ENCODE measurements around the gene BEST1. TPM values are rescaled to one million over a fixed set of nuclear protein-coding genes. Genes with fewer than 3 reads are reported as not detected.

The BEST1 gene
- total RNA-seq, 1 donor from 2014 or later: not detected

DNA sequence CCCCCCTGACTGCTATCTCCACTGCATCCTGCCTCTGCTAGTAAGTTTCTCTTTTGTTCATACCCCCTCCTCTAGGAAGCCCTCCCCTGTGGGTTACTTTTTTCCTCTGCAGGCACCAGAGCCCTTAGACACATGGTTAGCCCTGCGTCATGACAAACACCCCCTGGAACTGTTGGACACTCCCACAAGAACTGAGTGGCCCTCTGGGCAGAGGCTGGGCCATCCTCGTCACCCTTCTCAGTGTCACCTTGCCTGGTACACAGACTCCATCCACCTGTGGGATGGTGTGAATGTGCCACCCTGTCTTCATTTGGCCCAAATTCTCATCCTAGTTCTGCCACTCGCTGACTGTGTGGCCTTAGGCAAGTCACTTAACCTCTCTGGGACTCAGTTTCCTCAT, 28.7 kb upstream of the BEST1 start:
- DNase-seq: no peak
- no peak overlapping the region for H3K4me3 Mint-ChIP-seq
- intact Hi-C loops (cut with micrococcal nuclease): no loop called here
- H3K4me1 Mint-ChIP-seq: peaks cover 7% of the 10 kb centered on the region
- peaks cover 48% of the 10 kb centered on the region for H3K27me3 Mint-ChIP-seq
- H3K9me3 Mint-ChIP-seq: no peaks in the 10 kb centered on the region
- no peaks in the 10 kb centered on the region for H3K36me3 Mint-ChIP-seq (ENCODE audit: low read depth)
- no peak overlapping the region for H3K27ac Mint-ChIP-seq

- no peaks in the 10 kb centered on the region for H3K36me3 Mint-ChIP-seq (ENCODE audit: low read depth)
- no peak for DNase-seq
- H3K4me3 Mint-ChIP-seq: no peak overlapping the region
- peaks cover 7% of the 10 kb centered on the region for H3K4me1 Mint-ChIP-seq
- H3K27ac Mint-ChIP-seq: no peak overlapping the region
- H3K9me3 Mint-ChIP-seq: no peaks in the 10 kb centered on the region
- intact Hi-C loops (cut with micrococcal nuclease): no loop called here
- H3K27me3 Mint-ChIP-seq: peaks cover 47% of the 10 kb centered on the region
Observed at GRCh38 chr11:61922539-61922938, 27.6 kb upstream of the BEST1 start.

- DNase-seq: peak; percentile 49
- intact Hi-C loops (cut with micrococcal nuclease): no loop called here
- Mint-ChIP-seq H3K9me3 (no peaks in the 10 kb centered on the region), H3K4me1 (no peaks in the 10 kb centered on the region), H3K27me3 (peaks cover 38% of the 10 kb centered on the region), H3K27ac (no peak overlapping the region), H3K36me3 (ENCODE audit: low read depth) (no peaks in the 10 kb centered on the region), H3K4me3 (no peak overlapping the region)
Observed at GRCh38 chr11:61923166-61924063, 26.7 kb upstream of the BEST1 start.

- intact Hi-C loops (cut with micrococcal nuclease): no loop called here
- Mint-ChIP-seq H3K4me1 (no peaks in the 10 kb centered on the region), H3K36me3 (ENCODE audit: low read depth) (no peaks in the 10 kb centered on the region), H3K9me3 (no peaks in the 10 kb centered on the region), H3K27me3 (peaks cover 32% of the 10 kb centered on the region), H3K27ac (no peak overlapping the region), H3K4me3 (no peak overlapping the region)
- no peak for DNase-seq
Observed at GRCh38 chr11:61924064-61924455, 26.1 kb upstream of the BEST1 start.

GRCh38 chr11:61925736-61926135, 24.4 kb upstream of the BEST1 start:
- Mint-ChIP-seq H3K27ac (no peak overlapping the region), H3K27me3 (peaks cover 21% of the 10 kb centered on the region), H3K4me1 (no peaks in the 10 kb centered on the region), H3K4me3 (no peak overlapping the region), H3K9me3 (no peaks in the 10 kb centered on the region), H3K36me3 (ENCODE audit: low read depth) (no peaks in the 10 kb centered on the region)
- intact Hi-C loops (cut with micrococcal nuclease): no loop called here
- no peak for DNase-seq

DNA sequence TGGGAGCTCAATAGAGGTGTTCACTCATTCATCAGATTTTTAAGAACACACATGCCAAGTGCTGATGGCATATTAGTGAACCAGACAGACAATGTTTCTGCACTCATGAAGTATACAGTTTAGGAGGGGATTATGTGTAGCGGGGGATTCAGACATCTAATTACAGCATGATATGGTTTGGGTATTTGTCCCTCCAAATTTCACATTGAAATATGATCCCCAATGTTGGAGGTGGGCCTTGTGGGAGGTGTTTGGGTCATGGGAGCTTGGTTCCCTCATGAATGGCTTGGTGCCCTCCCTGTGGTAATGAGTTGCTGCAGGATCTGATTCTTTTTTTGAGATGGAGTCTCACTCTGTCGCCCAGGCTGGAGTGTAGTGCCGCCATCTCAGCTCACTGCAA, 23.9 kb upstream of the BEST1 start:
- peaks cover 22% of the 10 kb centered on the region for H3K27me3 Mint-ChIP-seq
- intact Hi-C loops (cut with micrococcal nuclease): no loop called here
- no peak for DNase-seq
- peaks cover 1% of the 10 kb centered on the region for H3K9me3 Mint-ChIP-seq
- no peak overlapping the region for H3K27ac Mint-ChIP-seq
- no peaks in the 10 kb centered on the region for H3K4me1 Mint-ChIP-seq
- no peaks in the 10 kb centered on the region for H3K36me3 Mint-ChIP-seq (ENCODE audit: low read depth)
- H3K4me3 Mint-ChIP-seq: no peak overlapping the region

DNA sequence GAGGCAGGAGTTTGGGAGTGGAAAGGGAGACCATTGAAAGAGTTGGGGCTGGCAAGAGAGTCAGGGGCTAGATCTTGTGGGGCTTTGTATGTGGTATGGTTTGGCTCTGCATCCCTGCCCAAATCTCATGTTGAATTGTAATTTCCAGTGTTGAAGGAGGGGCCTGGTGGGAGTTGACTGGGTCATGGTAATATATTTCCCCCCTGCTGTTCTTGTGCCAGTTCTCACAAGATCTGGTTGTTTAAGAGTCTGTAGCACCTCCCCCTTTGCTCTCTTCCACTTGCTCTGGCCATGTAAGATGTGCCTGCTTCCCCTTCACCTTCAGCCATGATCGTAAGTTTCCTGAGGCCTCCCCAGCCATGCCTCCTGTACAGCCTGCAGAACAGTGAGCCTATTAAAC, 22.6 kb upstream of the BEST1 start:
- no peak overlapping the region for H3K4me3 Mint-ChIP-seq
- no peak for DNase-seq
- intact Hi-C loops (cut with micrococcal nuclease): no loop called here
- peaks cover 4% of the 10 kb centered on the region for H3K9me3 Mint-ChIP-seq
- H3K4me1 Mint-ChIP-seq: no peaks in the 10 kb centered on the region
- no peak overlapping the region for H3K27ac Mint-ChIP-seq
- H3K36me3 Mint-ChIP-seq (ENCODE audit: low read depth): no peaks in the 10 kb centered on the region
- peaks cover 22% of the 10 kb centered on the region for H3K27me3 Mint-ChIP-seq

GRCh38 chr11:61928606-61929005, 21.5 kb upstream of the BEST1 start:
- Mint-ChIP-seq H3K9me3 (peaks cover 4% of the 10 kb centered on the region), H3K27ac (no peak overlapping the region), H3K4me3 (no peak overlapping the region), H3K27me3 (peaks cover 26% of the 10 kb centered on the region), H3K4me1 (no peaks in the 10 kb centered on the region), H3K36me3 (ENCODE audit: low read depth) (no peaks in the 10 kb centered on the region)
- DNase-seq: no peak
- intact Hi-C loops (cut with micrococcal nuclease): no loop called here

DNA sequence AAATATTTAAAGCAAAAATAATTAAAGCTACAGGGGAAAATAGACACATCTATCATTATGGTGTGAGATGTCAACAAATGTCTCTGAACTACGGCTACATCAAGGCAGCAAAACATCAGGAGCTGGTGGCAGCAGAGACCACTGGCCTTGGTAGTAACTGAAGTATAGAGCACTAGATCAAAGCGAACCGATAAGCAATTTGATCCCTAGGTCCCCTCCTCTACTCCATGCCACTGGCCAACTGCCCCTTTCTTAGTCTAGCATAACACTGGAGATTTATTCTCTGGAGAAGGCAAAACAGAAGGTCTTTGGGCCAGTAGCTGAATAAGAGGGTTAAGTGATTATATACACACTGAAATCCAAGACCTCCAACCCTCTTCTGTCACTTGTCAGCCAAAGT, 19.2 kb upstream of the BEST1 start:
- no peaks in the 10 kb centered on the region for H3K4me1 Mint-ChIP-seq
- H3K4me3 Mint-ChIP-seq: no peak overlapping the region
- peaks cover 6% of the 10 kb centered on the region for H3K9me3 Mint-ChIP-seq

DNA sequence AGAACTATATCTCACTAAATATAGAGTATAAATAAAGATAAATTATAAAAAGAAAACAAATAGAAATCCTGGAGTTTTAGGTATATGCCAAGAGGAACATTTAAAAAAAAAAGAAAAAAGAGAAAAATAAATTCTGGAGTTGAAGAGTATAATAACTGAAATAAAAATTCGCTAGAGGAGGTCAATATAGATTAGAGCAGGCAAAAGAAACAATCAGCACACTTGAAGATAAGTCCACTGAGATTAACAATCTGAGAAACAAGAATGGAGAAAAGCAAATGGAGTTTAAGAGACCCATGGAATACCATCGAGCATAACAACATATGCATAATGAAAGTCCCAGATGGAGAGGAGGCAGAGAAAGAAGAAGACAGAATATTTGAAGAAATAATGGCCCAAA, 14.3 kb upstream of the BEST1 start:
- intact Hi-C loops (cut with micrococcal nuclease): no loop called here
- Mint-ChIP-seq H3K9me3 (peaks cover 13% of the 10 kb centered on the region), H3K4me3 (no peak overlapping the region)

More for the DNA sequence above, 19.2 kb upstream of the BEST1 start:
- Mint-ChIP-seq H3K27ac (no peak overlapping the region), H3K27me3 (peaks cover 22% of the 10 kb centered on the region), H3K36me3 (ENCODE audit: low read depth) (no peaks in the 10 kb centered on the region)
- DNase-seq: no peak
- intact Hi-C loops (cut with micrococcal nuclease): no loop called here

DNA sequence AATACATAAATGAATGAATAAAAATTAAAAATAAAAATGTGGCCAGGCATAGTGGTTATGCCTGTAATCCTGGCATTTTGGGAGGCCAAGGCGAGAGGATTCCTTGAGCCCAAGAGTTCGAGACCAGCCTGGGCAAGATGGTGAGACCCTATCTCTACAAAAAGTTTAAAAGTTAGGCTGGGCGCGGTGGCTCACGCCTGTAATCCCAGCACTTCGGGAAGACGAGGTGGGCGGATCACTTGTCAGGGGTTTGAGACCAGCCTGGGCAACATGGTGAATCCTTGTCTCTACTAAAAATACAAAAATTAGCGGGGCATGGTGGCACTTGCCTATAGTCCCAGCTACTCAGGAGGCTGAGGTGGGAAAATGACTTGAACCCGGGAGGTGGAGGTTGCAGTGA, 9.7 kb upstream of the BEST1 start:
- Mint-ChIP-seq H3K9me3 (peaks cover 8% of the 10 kb centered on the region), H3K27me3 (peaks cover 34% of the 10 kb centered on the region), H3K36me3 (ENCODE audit: low read depth) (no peaks in the 10 kb centered on the region), H3K4me1 (no peaks in the 10 kb centered on the region), H3K27ac (no peak overlapping the region), H3K4me3 (no peak overlapping the region)
- intact Hi-C loops (cut with micrococcal nuclease): no loop called here
- DNase-seq: no peak

More for the DNA sequence above, 14.3 kb upstream of the BEST1 start:
- no peak overlapping the region for H3K27ac Mint-ChIP-seq
- H3K4me1 Mint-ChIP-seq: no peaks in the 10 kb centered on the region
- peaks cover 39% of the 10 kb centered on the region for H3K27me3 Mint-ChIP-seq
- H3K36me3 Mint-ChIP-seq (ENCODE audit: low read depth): no peaks in the 10 kb centered on the region
- no peak for DNase-seq

GRCh38 chr11:61945191-61945590, 5.0 kb upstream of the BEST1 start:
- intact Hi-C loops (cut with micrococcal nuclease): loop anchor here (5.0 kb wide), 2 partner anchors 137 to 162 kb away; no protein-coding TSS in a partner anchor
- peaks cover 12% of the 10 kb centered on the region for H3K27me3 Mint-ChIP-seq
- H3K4me1 Mint-ChIP-seq: peaks cover 2% of the 10 kb centered on the region
- no peak for DNase-seq
- H3K4me3 Mint-ChIP-seq: no peak overlapping the region
- H3K36me3 Mint-ChIP-seq (ENCODE audit: low read depth): no peaks in the 10 kb centered on the region
- no peak overlapping the region for H3K27ac Mint-ChIP-seq
- H3K9me3 Mint-ChIP-seq: no peaks in the 10 kb centered on the region

DNA sequence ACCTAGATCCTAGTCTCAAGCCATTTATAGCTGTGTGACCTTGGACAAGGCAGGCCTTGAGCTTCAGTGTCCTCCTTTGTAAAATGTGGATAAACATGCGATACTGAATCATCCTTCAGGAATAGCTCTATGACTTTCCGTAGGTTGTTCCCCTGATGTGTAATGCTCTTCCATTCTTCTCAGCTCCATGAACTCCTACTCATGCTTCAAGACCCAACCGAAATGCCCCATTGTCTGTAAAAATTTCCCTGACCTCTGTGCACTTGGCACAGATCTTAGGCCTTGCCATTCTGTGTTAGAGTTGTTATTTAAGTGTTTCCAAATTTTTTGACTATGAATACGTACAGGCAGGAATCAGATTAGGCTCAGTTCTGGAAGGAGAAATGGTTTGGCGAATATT, 3.3 kb upstream of the BEST1 start:
- Mint-ChIP-seq H3K27ac (no peak overlapping the region), H3K36me3 (ENCODE audit: low read depth) (no peaks in the 10 kb centered on the region), H3K27me3 (peaks cover 11% of the 10 kb centered on the region), H3K9me3 (no peaks in the 10 kb centered on the region), H3K4me3 (no peak overlapping the region), H3K4me1 (peaks cover 2% of the 10 kb centered on the region)
- no peak for DNase-seq
- intact Hi-C loops (cut with micrococcal nuclease): loop anchor here (1.0 to 5.0 kb wide), 5 partner anchors 48 to 160 kb away; no protein-coding TSS in a partner anchor

GRCh38 chr11:61947486-61948210, 2.5 kb upstream of the BEST1 start:
- intact Hi-C loops (cut with micrococcal nuclease): loop anchor here (1.0 to 5.0 kb wide), 5 partner anchors 48 to 160 kb away; no protein-coding TSS in a partner anchor
- no peaks in the 10 kb centered on the region for H3K36me3 Mint-ChIP-seq (ENCODE audit: low read depth)
- H3K4me3 Mint-ChIP-seq: no peak overlapping the region
- peak; percentile 91 for DNase-seq
- H3K9me3 Mint-ChIP-seq: no peaks in the 10 kb centered on the region
- peaks cover 8% of the 10 kb centered on the region for H3K27me3 Mint-ChIP-seq
- H3K4me1 Mint-ChIP-seq: peaks cover 2% of the 10 kb centered on the region
- H3K27ac Mint-ChIP-seq: no peak overlapping the region

Data from activated CD4-positive, alpha-beta T cell treated with anti-CD3 and anti-CD28 coated beads, Interleukin-2, amount 10 ng/mL, durations not matched to agents 24 days and 14 days (primary cell).